DND-41 (cell line): ENCODE results near the gene CYB561.
A peak's percentile ranks its signal among the peaks of the same experiment; 100 is the strongest.

Experiments
- ATAC-seq: fragments of 200-7000 bp; cut with Tn5 transposase; 3 replicates; pipeline ENCODE4 v1.9.1; 2021; ENCODE audit warnings: low read depth; ENCODE audit not compliant: insufficient read depth
- DNase-seq: peaks from one replicate; pipeline ENCODE4 v3.0.0-alpha.2; 2020
- H2AFZ ChIP-seq: 2 replicates; pipeline ENCODE4 v1.6.0; 2012; ENCODE audit warnings: low read depth, low read length
- H3K27ac ChIP-seq: 2 replicates; pipeline ENCODE4 v1.5.1; 2012; ENCODE audit warnings: low read length, inconsistent platforms
- H3K27me3 ChIP-seq: fragments of 200-600 bp; sonication (generic); 2 replicates; pipeline ENCODE4 v1.6.0; 2012; ENCODE audit warnings: low read length, mild to moderate bottlenecking, inconsistent platforms; ENCODE audit not compliant: insufficient read depth, poor library complexity
- H3K36me3 ChIP-seq: 2 replicates; pipeline ENCODE4 v1.5.1; 2012; ENCODE audit warnings: low read length, inconsistent platforms; ENCODE audit not compliant: insufficient read depth
- H3K4me1 ChIP-seq: 2 replicates; pipeline ENCODE4 v1.5.1; 2012; ENCODE audit warnings: mild to moderate bottlenecking, low read length; ENCODE audit not compliant: insufficient read depth
- H3K4me2 ChIP-seq: 2 replicates; pipeline ENCODE4 v1.6.0; 2012; ENCODE audit warnings: mild to moderate bottlenecking, moderate library complexity, low read length, inconsistent platforms; ENCODE audit not compliant: insufficient read depth
- H3K4me3 ChIP-seq, 2 experiments: fragments of 200-600 bp in 1 of 2; shearing (Covaris generic) in 1 of 2; 2 replicates each; pipeline ENCODE4 v1.5.1; 2012 to 2016; ENCODE audit warnings: inconsistent platforms in 2 of 2, low read length in 2 of 2, mild to moderate bottlenecking in 2 of 2, low read depth in 1 of 2, moderate library complexity in 1 of 2
- H3K79me2 ChIP-seq: 2 replicates; pipeline ENCODE4 v1.6.0; 2012; ENCODE audit warnings: low read length, inconsistent platforms; ENCODE audit not compliant: insufficient read depth
- H3K9ac ChIP-seq: 2 replicates; pipeline ENCODE4 v1.6.0; 2012; ENCODE audit warnings: low read depth, mild to moderate bottlenecking, inconsistent platforms, low read length, moderate library complexity
- H3K9me3 ChIP-seq: 2 replicates; pipeline ENCODE4 v1.5.1; 2012; ENCODE audit warnings: low read length, moderate library complexity, mild to moderate bottlenecking, inconsistent platforms; ENCODE audit not compliant: insufficient read depth, severe bottlenecking
- H4K20me1 ChIP-seq: 2 replicates; pipeline ENCODE4 v1.6.0; 2012; ENCODE audit warnings: low read length; ENCODE audit not compliant: insufficient read depth
- EZH2 ChIP-seq: IDR thresholded peaks from 3 replicates; pipeline ENCODE4 v1.6.1; 2012; ENCODE audit warnings: borderline replicate concordance, low read depth, mild to moderate bottlenecking, moderate library complexity, low read length, inconsistent platforms; ENCODE audit not compliant: severe bottlenecking
- TF ChIP-seq, protein P1 (sequence below): IDR thresholded peaks from 2 replicates; pipeline ENCODE4 v1.5.1; 2012; ENCODE audit warnings: borderline replicate concordance, low read length, moderate library complexity, mild to moderate bottlenecking; ENCODE audit not compliant: poor library complexity, severe bottlenecking; ENCODE audit errors: extremely low read depth

The CYB561 gene

DNA sequence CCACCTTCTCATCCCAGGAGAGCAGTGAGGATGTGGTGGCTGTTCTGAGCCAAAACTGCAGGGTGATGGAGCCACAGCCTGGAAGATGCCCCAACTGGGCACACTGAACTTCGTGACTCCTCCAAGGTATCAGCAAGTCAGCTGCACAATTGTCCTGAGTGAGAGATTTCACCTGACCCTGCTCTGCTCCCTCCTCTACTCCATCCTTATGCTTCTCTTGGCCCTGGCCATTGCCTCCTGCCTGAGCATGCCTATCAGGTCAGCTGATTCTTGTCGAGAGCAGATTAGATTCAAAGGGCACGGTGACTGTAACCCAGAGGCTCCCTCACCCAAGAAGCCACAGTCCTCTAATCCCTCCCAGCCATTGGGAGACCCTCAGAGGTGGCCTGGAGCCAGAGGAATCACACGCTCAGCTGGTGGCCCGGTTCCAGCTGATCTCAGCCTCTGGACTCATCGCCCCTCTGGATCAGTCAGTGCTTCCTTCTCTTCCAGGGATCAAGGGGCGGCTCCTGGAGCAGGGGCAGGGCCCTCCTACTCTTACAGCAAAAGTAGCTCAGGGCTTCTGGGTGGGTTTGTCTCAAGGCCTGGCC lies 7.0 kb upstream of the CYB561 start:
- no peak overlapping the region for H3K4me2 ChIP-seq

DNA sequence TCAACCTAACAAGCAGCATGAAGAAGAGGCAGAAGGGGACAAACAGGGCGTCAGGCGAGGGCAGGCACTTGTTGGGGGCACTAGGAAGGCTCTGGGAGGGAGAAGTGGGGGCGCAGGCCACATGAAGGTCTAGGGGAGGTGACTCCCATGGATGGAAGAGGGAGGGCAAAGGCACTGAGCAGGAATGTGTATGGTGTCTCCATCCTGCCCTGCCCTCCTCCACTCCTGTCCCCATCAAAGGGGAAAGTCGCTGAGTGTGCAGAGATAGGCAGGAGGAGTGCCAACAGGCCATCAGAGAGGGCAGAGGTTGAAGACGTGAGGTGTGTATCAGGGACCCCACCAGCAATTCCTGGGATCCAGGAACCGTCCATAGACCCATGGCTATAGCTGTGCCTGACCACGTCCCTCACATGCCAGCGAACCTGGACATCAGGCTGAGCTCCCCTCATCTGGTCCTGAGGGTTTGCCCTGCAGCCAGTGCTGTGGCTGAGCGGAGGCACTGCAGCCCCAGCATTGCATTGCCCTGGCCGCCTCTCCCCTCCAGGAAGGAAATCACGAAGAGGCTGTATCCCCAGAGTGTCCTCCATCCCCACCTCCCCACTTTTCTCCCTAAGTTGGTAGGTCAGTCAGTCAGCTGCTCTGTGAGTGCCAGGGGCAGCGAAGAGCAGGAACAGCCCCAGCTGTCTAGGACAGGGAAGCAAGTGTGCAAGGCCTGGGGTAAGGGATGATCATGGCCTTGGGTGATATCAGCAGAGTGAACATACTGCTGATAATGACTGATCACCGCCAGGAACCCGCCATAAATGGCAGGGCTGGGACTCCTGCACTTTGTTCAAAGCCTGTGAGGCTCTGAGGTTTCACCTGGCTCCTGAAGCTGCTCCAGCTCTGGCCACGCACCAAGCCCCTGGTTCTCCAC lies 6.2 kb upstream of the CYB561 start:
- Histone ChIP-seq H3K27ac (no peak overlapping the region), H3K36me3 (no peaks in the 10 kb centered on the region), H3K79me2 (no peaks in the 10 kb centered on the region), H3K4me3 (no peak overlapping the region), H4K20me1 (no peaks in the 10 kb centered on the region), H3K9ac (no peak overlapping the region), H2AFZ (no peak overlapping the region), H3K4me1 (no peaks in the 10 kb centered on the region), H3K9me3 (no peaks in the 10 kb centered on the region), H3K4me2 (no peak overlapping the region), H3K27me3 (peaks cover 4% of the 10 kb centered on the region)
- ATAC-seq, result peak; percentile 14; the same call in 1 of the 3 replicates
- no peak for DNase-seq
- TF ChIP-seq, protein P1, sequence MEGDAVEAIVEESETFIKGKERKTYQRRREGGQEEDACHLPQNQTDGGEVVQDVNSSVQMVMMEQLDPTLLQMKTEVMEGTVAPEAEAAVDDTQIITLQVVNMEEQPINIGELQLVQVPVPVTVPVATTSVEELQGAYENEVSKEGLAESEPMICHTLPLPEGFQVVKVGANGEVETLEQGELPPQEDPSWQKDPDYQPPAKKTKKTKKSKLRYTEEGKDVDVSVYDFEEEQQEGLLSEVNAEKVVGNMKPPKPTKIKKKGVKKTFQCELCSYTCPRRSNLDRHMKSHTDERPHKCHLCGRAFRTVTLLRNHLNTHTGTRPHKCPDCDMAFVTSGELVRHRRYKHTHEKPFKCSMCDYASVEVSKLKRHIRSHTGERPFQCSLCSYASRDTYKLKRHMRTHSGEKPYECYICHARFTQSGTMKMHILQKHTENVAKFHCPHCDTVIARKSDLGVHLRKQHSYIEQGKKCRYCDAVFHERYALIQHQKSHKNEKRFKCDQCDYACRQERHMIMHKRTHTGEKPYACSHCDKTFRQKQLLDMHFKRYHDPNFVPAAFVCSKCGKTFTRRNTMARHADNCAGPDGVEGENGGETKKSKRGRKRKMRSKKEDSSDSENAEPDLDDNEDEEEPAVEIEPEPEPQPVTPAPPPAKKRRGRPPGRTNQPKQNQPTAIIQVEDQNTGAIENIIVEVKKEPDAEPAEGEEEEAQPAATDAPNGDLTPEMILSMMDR, result no peak
- TF ChIP-seq EZH2, result no peak

More for the DNA sequence above, 7.0 kb upstream of the CYB561 start:
- Histone ChIP-seq H3K27me3 (peaks cover 4% of the 10 kb centered on the region), H3K4me1 (no peaks in the 10 kb centered on the region), H3K9ac (no peak overlapping the region), H3K9me3 (no peaks in the 10 kb centered on the region), H3K4me3 (no peak overlapping the region), H3K27ac (no peak overlapping the region), H2AFZ (no peak overlapping the region), H3K36me3 (no peaks in the 10 kb centered on the region), H3K79me2 (no peaks in the 10 kb centered on the region), H4K20me1 (no peaks in the 10 kb centered on the region)
- DNase-seq (no peak), ATAC-seq (no peak)
- TF ChIP-seq, protein P1, result no peak
- no peak for TF ChIP-seq EZH2

DNA sequence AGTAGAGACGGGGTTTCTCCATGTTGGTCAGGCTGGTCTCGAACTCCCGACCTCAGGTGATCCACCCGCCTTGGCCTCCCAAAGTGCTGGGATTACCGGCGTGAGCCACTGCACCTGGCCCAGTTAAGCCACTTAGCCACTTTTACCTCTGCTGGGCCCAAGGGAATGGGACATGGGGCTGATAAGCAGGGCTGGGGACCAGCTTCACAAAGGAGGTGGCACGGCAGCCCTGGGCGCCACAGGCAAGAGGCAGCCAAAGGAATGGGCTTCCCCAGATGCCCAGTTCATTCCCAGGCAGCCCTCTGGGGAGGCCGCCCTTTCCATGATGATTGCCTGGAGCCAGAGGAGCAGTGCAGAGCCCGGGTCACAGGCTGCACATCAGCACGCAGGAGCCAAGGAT lies 5.0 kb upstream of the CYB561 start:
- H3K27ac ChIP-seq, result no peak overlapping the region
- DNase-seq (no peak), ATAC-seq (no peak)
- no peaks in the 10 kb centered on the region for H3K36me3 ChIP-seq
- H3K27me3 ChIP-seq, result peaks cover 4% of the 10 kb centered on the region
- H2AFZ ChIP-seq, result no peak overlapping the region
- H3K4me2 ChIP-seq, result no peak overlapping the region
- no peaks in the 10 kb centered on the region for H4K20me1 ChIP-seq
- H3K4me1 ChIP-seq, result no peaks in the 10 kb centered on the region
- H3K9ac ChIP-seq, result no peak overlapping the region
- no peak for TF ChIP-seq EZH2
- TF ChIP-seq, protein P1, result no peak
- H3K4me3 ChIP-seq, result no peak overlapping the region
- no peaks in the 10 kb centered on the region for H3K79me2 ChIP-seq
- H3K9me3 ChIP-seq, result no peaks in the 10 kb centered on the region
